Trophoblast cell (in vitro differentiated cells and primary cell): ENCODE measurements around the gene PTGS1.

Experiments used
- DNase-seq, 2 donors: peaks; one replicate each; pipeline ENCODE4 v3.0.0-alpha.2; 2016
- H2AFZ ChIP-seq: 2 replicates; pipeline ENCODE4 v1.6.1; 2013; ENCODE audit warnings: low read length, moderate library complexity, mild to moderate bottlenecking; ENCODE audit not compliant: insufficient read depth, poor library complexity
- H2AK5ac ChIP-seq: 2 replicates; pipeline ENCODE4 v1.6.1; 2013; ENCODE audit warnings: mild to moderate bottlenecking, low read length
- H2BK120ac ChIP-seq: 2 replicates; pipeline ENCODE4 v1.6.1; 2013; ENCODE audit warnings: low read length, mild to moderate bottlenecking, moderate library complexity; ENCODE audit not compliant: insufficient read depth, poor library complexity
- H2BK12ac ChIP-seq: 2 replicates; pipeline ENCODE4 v1.6.1; 2013; ENCODE audit warnings: mild to moderate bottlenecking, low read length, moderate library complexity
- H2BK5ac ChIP-seq: 2 replicates; pipeline ENCODE4 v1.6.1; 2013; ENCODE audit warnings: low read length, low read depth, moderate library complexity, mild to moderate bottlenecking; ENCODE audit not compliant: poor library complexity
- H3K14ac ChIP-seq: 2 replicates; pipeline ENCODE4 v1.6.1; 2013; ENCODE audit warnings: mild to moderate bottlenecking, low read length
- H3K18ac ChIP-seq: 2 replicates; pipeline ENCODE4 v1.6.1; 2013; ENCODE audit warnings: mild to moderate bottlenecking, low read length
- H3K23ac ChIP-seq: 2 replicates; pipeline ENCODE4 v1.6.1; 2013; ENCODE audit warnings: low read length
- H3K27ac ChIP-seq: 2 replicates; pipeline ENCODE4 v1.5.1; 2013; ENCODE audit warnings: low read depth, mild to moderate bottlenecking, inconsistent platforms, low read length, moderate library complexity
- H3K27me3 ChIP-seq: 2 replicates; pipeline ENCODE4 v1.6.1; 2013; ENCODE audit warnings: inconsistent platforms, mild to moderate bottlenecking, low read length, moderate library complexity; ENCODE audit not compliant: insufficient read depth
- H3K36me3 ChIP-seq, 2 experiments: 1 replicate in 1 of 2; 2 replicates in 1 of 2; pipeline ENCODE4 v1.6.1; 2013; ENCODE audit warnings: low read length in 2 of 2, mild to moderate bottlenecking in 2 of 2, moderate library complexity in 1 of 2; ENCODE audit not compliant: insufficient read depth in 2 of 2, control insufficient read depth in 1 of 2
- H3K4ac ChIP-seq: 2 replicates; pipeline ENCODE4 v1.6.1; 2013; ENCODE audit warnings: low read depth, mild to moderate bottlenecking, low read length, moderate library complexity
- H3K4me1 ChIP-seq, 2 experiments: 1 replicate in 1 of 2; 2 replicates in 1 of 2; pipeline ENCODE4 v1.6.1; 2013; ENCODE audit warnings: low read length in 2 of 2, mild to moderate bottlenecking in 2 of 2, moderate library complexity in 1 of 2; ENCODE audit not compliant: insufficient read depth in 2 of 2, control insufficient read depth in 1 of 2
- H3K4me2 ChIP-seq: 2 replicates; pipeline ENCODE4 v1.6.1; 2013; ENCODE audit warnings: inconsistent platforms, mild to moderate bottlenecking, low read length, moderate library complexity
- H3K4me3 ChIP-seq: 2 replicates; pipeline ENCODE4 v1.5.1; 2013; ENCODE audit warnings: mild to moderate bottlenecking, low read depth, low read length, inconsistent platforms
- H3K79me1 ChIP-seq: one replicate; pipeline ENCODE4 v1.6.1; 2013; ENCODE audit warnings: low read length
- H3K79me2 ChIP-seq: 2 replicates; pipeline ENCODE4 v1.6.1; 2013; ENCODE audit warnings: low read length, mild to moderate bottlenecking; ENCODE audit not compliant: control insufficient read depth, insufficient read depth, poor library complexity
- H3K9ac ChIP-seq: 2 replicates; pipeline ENCODE4 v1.6.1; 2013; ENCODE audit warnings: mild to moderate bottlenecking, low read length
- H3K9me3 ChIP-seq: 2 replicates; pipeline ENCODE4 v1.6.1; 2013; ENCODE audit warnings: low read depth, mild to moderate bottlenecking, control low read depth, inconsistent platforms, low read length; ENCODE audit not compliant: insufficient read depth
- H4K12ac ChIP-seq: 2 replicates; pipeline ENCODE4 v1.6.1; 2013; ENCODE audit warnings: low read depth, mild to moderate bottlenecking, low read length, moderate library complexity
- H4K8ac ChIP-seq: 2 replicates; pipeline ENCODE4 v1.6.1; 2013; ENCODE audit warnings: low read depth, mild to moderate bottlenecking, low read length, moderate library complexity
- H4K91ac ChIP-seq: one replicate; pipeline ENCODE4 v1.6.1; 2013; ENCODE audit warnings: low read depth, mild to moderate bottlenecking, low read length, moderate library complexity
- WGBS: extraction: QIAGEN DNeasy Blood & Tissue Kit; methylation state at CpG from one replicate; pipeline ENCODE4 v1.1.7; 2013; ENCODE audit warnings: missing lambda C conversion rate; ENCODE audit not compliant: insufficient read length, insufficient coverage; ENCODE audit errors: extremely low coverage; 5-methylcytosine and 5-hydroxymethylcytosine counted together

Gene PTGS1

GRCh38 chr9:122394265-122395125, 23.7 kb downstream of the PTGS1 start:
- H2AFZ ChIP-seq = no peak overlapping the region
- no peak overlapping the region for H3K4me3 ChIP-seq
- H3K9ac ChIP-seq = no peak overlapping the region
- DNase-seq = no peak
- H2BK12ac ChIP-seq = no peak overlapping the region
- H3K23ac ChIP-seq = no peak overlapping the region
- no peak overlapping the region for H3K27ac ChIP-seq
- H3K14ac ChIP-seq = no peak overlapping the region
- H4K8ac ChIP-seq = no peak overlapping the region
- no peaks in the 10 kb centered on the region for H3K79me2 ChIP-seq
- no peaks in the 10 kb centered on the region for H3K36me3 ChIP-seq
- no peak overlapping the region for H2BK5ac ChIP-seq
- H3K18ac ChIP-seq = no peak overlapping the region
- peaks cover 11% of the 10 kb centered on the region for H3K9me3 ChIP-seq
- H3K4me1 ChIP-seq = no peaks in the 10 kb centered on the region
- WGBS = no CpG with 5 or more reads among the region's 9 CpGs
- H3K4me2 ChIP-seq = no peak overlapping the region
- no peak overlapping the region for H4K91ac ChIP-seq
- peaks cover 2% of the 10 kb centered on the region for H3K27me3 ChIP-seq
- H3K4ac ChIP-seq = no peak overlapping the region
- H2BK120ac ChIP-seq = no peak overlapping the region
- no peak overlapping the region for H2AK5ac ChIP-seq
- no peak overlapping the region for H4K12ac ChIP-seq
- no peaks in the 10 kb centered on the region for H3K79me1 ChIP-seq

DNA sequence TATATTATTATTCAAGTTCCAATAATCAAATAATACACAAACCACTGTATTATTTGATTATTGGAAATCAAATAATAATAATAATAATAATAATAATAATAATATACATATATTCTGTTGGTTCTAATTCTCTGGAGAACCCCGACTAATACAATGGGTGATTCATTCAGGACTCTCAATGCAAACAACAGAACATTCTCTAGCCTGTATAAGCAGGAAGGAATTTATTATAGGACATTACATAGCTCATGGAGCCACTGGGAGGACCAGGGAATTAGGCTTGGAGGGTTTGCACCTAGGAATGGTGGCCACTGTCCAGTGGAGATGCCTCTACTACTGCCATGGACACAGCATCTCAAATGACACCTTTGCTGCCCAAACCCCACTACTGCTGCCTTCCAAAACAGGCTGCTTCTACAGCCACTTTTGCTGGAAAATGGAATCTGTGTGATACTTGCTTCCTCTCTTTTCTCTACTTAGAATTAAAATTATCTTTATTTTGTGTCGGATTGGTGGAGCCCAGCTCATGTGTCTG, 25.9 kb downstream of the PTGS1 start:
- Histone ChIP-seq H3K4me2 (no peak overlapping the region), H3K4me3 (no peak overlapping the region), H3K14ac (no peak overlapping the region), H3K18ac (no peak overlapping the region), H2BK5ac (no peak overlapping the region), H3K4me1 (no peaks in the 10 kb centered on the region), H3K27me3 (peaks cover 2% of the 10 kb centered on the region), H4K12ac (no peak overlapping the region), H3K36me3 (no peaks in the 10 kb centered on the region), H2BK120ac (no peak overlapping the region), H3K27ac (no peak overlapping the region), H3K79me1 (no peaks in the 10 kb centered on the region), H3K23ac (no peak overlapping the region), H3K79me2 (no peaks in the 10 kb centered on the region), H3K4ac (no peak overlapping the region), H3K9me3 (peaks cover 11% of the 10 kb centered on the region), H3K9ac (no peak overlapping the region), H4K8ac (no peak overlapping the region), H4K91ac (no peak overlapping the region), H2BK12ac (no peak overlapping the region), H2AK5ac (no peak overlapping the region), H2AFZ (no peak overlapping the region)
- WGBS = no CpG with 5 or more reads among the region's 2 CpGs
- DNase-seq = no peak

- H4K12ac ChIP-seq = no peak overlapping the region
- no peak overlapping the region for H2BK12ac ChIP-seq
- no peak for DNase-seq
- H3K4me3 ChIP-seq = no peak overlapping the region
- H2AFZ ChIP-seq = no peak overlapping the region
- no peak overlapping the region for H4K8ac ChIP-seq
- no CpG with 5 or more reads among the region's 2 CpGs for WGBS
- no peaks in the 10 kb centered on the region for H3K36me3 ChIP-seq
- H2BK5ac ChIP-seq = no peak overlapping the region
- peaks cover 2% of the 10 kb centered on the region for H3K27me3 ChIP-seq
- no peak overlapping the region for H3K23ac ChIP-seq
- no peak overlapping the region for H3K18ac ChIP-seq
- H2BK120ac ChIP-seq = no peak overlapping the region
- H2AK5ac ChIP-seq = no peak overlapping the region
- no peaks in the 10 kb centered on the region for H3K79me1 ChIP-seq
- H3K79me2 ChIP-seq = no peaks in the 10 kb centered on the region
- no peak overlapping the region for H4K91ac ChIP-seq
- H3K9ac ChIP-seq = no peak overlapping the region
- no peak overlapping the region for H3K4me2 ChIP-seq
- H3K4ac ChIP-seq = no peak overlapping the region
- no peak overlapping the region for H3K27ac ChIP-seq
- no peak overlapping the region for H3K14ac ChIP-seq
- H3K9me3 ChIP-seq = peaks cover 16% of the 10 kb centered on the region
- no peaks in the 10 kb centered on the region for H3K4me1 ChIP-seq
Measured at GRCh38 chr9:122397749-122398148, 26.9 kb downstream of the PTGS1 start.

DNA sequence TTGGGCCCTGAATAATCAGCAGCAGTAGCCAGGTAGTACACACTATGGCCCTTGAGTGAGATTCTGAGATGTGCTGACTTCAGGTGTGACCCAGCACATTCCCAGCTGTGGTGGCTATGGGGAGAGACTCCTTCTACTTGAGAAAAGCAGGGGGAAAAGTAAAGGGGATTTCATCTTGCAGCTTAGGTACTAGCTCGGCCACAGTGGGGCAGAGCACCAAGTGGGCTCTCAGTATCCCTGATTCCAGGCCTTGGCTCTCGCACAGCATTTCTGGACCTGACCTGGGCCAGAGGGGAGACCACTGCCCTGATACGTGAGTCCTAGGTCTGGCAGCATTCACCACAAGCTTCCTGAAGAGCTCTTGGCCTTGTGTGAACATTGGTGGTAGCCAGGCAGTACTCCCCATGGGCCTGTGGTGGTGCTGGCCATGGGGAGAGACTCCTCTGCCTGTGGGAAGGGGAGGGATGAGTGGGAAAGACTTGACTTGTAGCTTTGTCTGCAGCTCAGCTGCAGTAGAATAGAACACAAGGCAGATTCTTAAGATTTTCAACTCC, 27.6 kb downstream of the PTGS1 start:
- Histone ChIP-seq H2BK5ac (no peak overlapping the region), H2BK12ac (no peak overlapping the region), H4K12ac (no peak overlapping the region), H3K4me1 (no peaks in the 10 kb centered on the region), H3K79me2 (no peaks in the 10 kb centered on the region), H3K79me1 (no peaks in the 10 kb centered on the region), H3K9me3 (peaks cover 14% of the 10 kb centered on the region), H3K36me3 (no peaks in the 10 kb centered on the region), H2AFZ (no peak overlapping the region), H3K18ac (no peak overlapping the region), H4K91ac (no peak overlapping the region), H3K4me2 (no peak overlapping the region), H3K27ac (no peak overlapping the region), H3K4me3 (no peak overlapping the region), H2AK5ac (no peak overlapping the region), H2BK120ac (no peak overlapping the region), H3K23ac (no peak overlapping the region), H3K4ac (no peak overlapping the region), H3K9ac (no peak overlapping the region), H3K14ac (no peak overlapping the region), H4K8ac (no peak overlapping the region), H3K27me3 (peaks cover 2% of the 10 kb centered on the region)
- WGBS = no CpG with 5 or more reads among the region's 3 CpGs
- no peak for DNase-seq
